ENCODE data around the gene TMEM131.

- TF ChIP-seq CTCF (IDR thresholded peaks at IDR 0.05) (no peak), POLR2A (IDR thresholded peaks at IDR 0.05) (no peak)
Measured at GRCh38 chr2:97763176-97763845, 232.4 kb downstream of the TMEM131 start.

All from lower leg skin (tissue), 3 donors.